Choroid plexus epithelial cell (primary cell): ENCODE data around the gene JAK1.

Experiments
- DNase-seq: peaks from one replicate; pipeline ENCODE4 v3.0.0-alpha.2; 2010; ENCODE audit warnings: low read depth
- H3K4me3 ChIP-seq: 2 replicates; pipeline ENCODE4 v1.5.1; 2011; ENCODE audit warnings: low read depth, mild to moderate bottlenecking, control low read depth, low read length, moderate library complexity
- TF ChIP-seq, protein P1 (sequence below): conservative IDR thresholded peaks from 2 replicates; pipeline ENCODE4 v1.5.1; 2011; ENCODE audit warnings: low read depth, mild to moderate bottlenecking, control low read depth, inconsistent platforms, low read length, moderate library complexity

JAK1 gene

GRCh38 chr1:64846573-64847430 lies 119.5 kb downstream of the JAK1 start:
- TF ChIP-seq, protein P1, sequence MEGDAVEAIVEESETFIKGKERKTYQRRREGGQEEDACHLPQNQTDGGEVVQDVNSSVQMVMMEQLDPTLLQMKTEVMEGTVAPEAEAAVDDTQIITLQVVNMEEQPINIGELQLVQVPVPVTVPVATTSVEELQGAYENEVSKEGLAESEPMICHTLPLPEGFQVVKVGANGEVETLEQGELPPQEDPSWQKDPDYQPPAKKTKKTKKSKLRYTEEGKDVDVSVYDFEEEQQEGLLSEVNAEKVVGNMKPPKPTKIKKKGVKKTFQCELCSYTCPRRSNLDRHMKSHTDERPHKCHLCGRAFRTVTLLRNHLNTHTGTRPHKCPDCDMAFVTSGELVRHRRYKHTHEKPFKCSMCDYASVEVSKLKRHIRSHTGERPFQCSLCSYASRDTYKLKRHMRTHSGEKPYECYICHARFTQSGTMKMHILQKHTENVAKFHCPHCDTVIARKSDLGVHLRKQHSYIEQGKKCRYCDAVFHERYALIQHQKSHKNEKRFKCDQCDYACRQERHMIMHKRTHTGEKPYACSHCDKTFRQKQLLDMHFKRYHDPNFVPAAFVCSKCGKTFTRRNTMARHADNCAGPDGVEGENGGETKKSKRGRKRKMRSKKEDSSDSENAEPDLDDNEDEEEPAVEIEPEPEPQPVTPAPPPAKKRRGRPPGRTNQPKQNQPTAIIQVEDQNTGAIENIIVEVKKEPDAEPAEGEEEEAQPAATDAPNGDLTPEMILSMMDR: no peak
- no peak for DNase-seq
- no peak overlapping the region for H3K4me3 ChIP-seq

GRCh38 chr1:64845831-64846425 lies 120.4 kb downstream of the JAK1 start:
- DNase-seq: peak; percentile 71
- no peak overlapping the region for H3K4me3 ChIP-seq
- TF ChIP-seq, protein P1: no peak

GRCh38 chr1:64844609-64845008 lies 121.7 kb downstream of the JAK1 start:
- H3K4me3 ChIP-seq: no peak overlapping the region
- no peak for DNase-seq
- TF ChIP-seq, protein P1: no peak

- no peak for DNase-seq
- TF ChIP-seq, protein P1: no peak
- H3K4me3 ChIP-seq: no peak overlapping the region
Observed at GRCh38 chr1:64844175-64844574, 122.2 kb downstream of the JAK1 start.

- no peak for DNase-seq
- TF ChIP-seq, protein P1: no peak
Observed at GRCh38 chr1:64843675-64844074, 122.7 kb downstream of the JAK1 start.

GRCh38 chr1:64842224-64842623 lies 124.1 kb downstream of the JAK1 start:
- TF ChIP-seq, protein P1: no peak
- no peak for DNase-seq
- H3K4me3 ChIP-seq: no peak overlapping the region

More at GRCh38 chr1:64843675-64844074, 122.7 kb downstream of the JAK1 start:
- H3K4me3 ChIP-seq: no peak overlapping the region
